ENCODE measurements around the gene STEAP1B.
"Not testable (repeated sequence)": the region's sequence is repeated elsewhere in the genome, so short reads cannot be mapped to it uniquely, and the experiment has no call there.

Gene STEAP1B

DNA sequence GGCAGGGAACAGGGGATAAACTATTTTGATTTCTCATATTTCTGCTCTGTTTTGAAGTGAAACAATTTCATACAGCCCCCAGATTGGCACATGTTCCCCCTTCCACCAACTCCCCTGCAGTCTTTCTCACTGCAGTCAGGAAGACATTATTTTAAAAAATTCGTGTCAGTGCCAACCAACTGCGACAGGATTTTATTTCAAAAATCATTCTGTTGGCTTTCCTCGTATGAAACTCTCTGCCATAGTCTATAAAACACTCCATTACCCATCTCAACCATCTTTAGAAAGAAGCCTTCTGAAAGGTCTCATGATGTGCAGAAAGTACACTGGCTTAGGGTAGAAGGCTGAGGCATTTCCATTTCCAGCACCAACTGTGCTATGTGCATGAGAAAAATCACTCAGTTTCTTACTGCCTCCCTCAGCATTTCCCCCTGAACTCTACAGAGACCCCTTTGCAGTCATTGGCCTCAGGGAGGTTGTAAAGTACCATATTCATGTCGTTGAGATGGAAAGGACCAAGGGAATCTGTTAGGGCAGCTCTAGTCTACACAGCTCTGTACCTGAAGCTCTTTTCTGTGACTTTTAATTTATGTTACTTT, 46.9 kb downstream of the STEAP1B start:
- DNase-seq, result no peak

DNA sequence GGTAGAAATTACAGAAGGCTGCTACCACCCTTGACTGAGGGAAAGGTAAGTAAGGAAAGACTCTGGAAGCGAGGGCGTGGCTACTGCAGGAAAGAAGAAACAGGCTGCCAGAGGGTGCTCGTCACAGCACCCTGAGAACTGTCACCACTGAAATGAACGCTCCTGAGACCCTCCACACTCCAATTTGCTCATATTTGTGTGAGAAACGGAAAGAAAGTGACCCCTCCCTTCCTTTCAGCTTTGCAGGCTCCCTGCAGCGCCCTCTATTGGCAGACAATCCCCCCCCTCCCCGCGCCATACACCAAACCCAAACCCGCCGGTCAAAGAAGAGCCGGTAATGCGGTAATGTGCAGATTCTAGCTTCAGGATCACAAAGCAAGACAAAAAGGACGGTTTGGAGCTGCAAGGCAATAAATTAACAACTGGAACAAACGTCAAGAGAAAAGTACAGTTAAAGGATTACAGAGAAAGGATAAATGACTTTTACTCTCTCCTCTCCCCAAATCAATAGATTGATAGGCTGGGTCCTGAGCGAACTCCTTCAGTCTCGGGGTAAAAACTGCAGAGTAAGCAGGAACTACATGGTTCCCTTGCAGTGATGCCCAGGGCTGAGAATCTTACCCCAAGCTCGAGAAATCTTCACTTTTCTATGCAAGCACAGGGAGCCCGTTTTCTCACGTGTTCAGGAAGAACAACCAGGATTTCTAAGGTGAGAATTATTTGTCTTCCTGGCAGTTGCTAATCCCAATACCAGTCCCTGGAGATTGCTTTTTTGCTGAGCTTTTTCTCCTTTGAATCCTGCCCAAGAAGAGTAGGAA, 47.6 kb downstream of the STEAP1B start:
- peak in 11 of 14 donors; percentile 6 to 65 (median 30) for DNase-seq

DNA sequence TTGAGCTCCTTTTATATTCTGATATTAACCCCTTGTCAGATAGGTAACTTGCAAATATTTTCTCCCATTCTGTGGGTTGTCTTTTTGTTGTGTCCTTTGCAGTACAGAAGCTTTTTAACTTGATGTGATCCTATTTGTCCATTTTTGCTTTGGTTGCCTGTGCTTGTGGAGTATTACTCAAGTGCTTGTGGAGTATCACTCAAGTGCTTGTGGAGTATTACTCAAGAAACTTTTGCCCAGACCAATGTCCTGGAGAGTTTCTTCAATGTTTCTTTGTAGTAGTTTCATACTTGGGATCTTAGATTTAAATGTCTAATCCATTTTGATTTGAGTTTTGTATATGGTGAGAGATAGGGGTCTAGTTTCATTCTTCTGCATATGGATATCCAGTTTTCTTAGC, 50.0 kb downstream of the STEAP1B start:
- not testable (repeated sequence) for DNase-seq

DNA sequence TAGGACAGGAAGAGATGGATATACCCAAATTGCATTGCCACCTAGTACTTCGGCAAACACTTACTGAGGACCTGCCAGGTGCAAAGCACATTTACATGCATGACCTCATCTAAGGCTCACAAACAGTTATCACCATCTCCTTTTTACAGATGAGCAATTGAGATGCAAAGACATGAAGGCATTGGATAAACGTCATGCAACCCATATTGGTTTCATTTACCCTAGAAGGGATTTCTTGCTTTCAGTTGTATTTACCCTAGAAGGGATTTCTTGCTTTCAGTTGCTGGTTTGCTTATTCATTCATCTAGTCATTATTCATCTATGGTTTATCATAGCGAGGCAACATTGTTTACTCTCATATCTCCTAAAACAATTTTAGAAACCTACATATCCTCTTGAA, 52.2 kb downstream of the STEAP1B start:
- no peak for DNase-seq

DNA sequence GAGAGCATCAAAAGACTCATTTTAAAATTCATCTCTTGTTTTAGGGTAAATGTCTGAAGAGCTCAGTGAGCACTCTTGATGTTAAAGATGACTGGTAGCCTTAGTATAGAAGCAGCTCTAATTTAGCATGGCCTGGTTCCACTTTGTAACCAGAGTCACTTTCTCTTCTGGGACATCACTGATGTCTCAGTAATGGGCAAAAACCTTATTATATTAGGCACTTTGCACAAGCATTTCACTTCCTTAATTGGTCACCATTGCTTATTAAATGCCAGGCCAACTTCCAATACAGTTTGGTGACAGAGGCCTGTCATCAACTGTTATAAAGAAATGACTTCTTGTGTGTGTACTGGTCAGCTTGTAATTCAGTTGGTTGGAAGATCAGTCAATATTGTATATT, 53.0 kb downstream of the STEAP1B start:
- no peak for DNase-seq

DNA sequence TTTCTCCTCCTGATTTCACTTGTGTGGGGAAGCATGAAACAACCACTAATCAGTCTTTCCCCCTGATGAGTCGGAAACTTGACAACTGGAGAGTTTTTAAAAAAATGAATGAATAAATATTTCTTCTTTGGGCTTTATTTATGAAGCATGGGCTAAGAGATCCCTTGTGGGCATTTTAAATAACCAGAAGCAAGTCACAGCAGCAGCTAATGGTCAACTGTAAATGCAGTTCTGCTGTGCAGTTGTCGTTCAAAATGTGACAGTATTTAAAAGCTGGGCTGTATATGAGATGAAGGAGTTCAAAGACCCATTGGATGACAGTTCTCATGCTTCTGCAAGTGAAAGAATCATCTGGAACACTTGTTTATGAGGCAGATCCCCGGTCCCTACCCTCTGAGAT, 54.1 kb downstream of the STEAP1B start:
- no peak for DNase-seq

DNA sequence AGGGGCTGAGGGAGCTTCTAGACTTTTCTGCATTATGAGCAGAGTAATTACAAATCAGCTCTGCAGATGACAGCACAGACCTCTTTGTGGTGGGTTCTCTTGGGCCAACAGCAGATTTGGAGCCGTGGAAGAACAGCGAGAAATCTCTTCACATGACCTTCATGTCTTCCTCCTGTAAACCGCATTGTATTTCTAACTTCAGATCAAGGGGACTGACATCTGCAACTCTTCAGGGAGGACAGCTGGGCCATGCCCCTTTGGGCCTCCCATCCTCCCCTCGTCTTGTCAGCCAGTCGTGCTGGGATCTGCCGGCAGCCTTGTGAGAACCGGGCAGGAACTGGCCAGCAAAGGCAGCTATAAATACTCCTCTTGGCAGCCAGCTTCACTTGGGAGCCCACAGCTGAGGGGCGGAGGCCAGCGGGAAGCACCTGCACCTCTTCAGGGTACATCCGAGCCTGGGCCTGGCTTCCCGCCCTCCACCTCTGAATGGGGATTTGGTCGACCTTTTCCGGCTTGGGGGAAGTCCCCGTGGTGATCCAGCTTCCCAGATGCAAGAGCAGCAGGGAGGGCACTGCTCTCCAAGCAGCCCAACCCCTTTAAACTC, 54.7 kb downstream of the STEAP1B start:
- DNase-seq, result peak in 6 of 14 donors; percentile 8 to 83 (median 14)

DNA sequence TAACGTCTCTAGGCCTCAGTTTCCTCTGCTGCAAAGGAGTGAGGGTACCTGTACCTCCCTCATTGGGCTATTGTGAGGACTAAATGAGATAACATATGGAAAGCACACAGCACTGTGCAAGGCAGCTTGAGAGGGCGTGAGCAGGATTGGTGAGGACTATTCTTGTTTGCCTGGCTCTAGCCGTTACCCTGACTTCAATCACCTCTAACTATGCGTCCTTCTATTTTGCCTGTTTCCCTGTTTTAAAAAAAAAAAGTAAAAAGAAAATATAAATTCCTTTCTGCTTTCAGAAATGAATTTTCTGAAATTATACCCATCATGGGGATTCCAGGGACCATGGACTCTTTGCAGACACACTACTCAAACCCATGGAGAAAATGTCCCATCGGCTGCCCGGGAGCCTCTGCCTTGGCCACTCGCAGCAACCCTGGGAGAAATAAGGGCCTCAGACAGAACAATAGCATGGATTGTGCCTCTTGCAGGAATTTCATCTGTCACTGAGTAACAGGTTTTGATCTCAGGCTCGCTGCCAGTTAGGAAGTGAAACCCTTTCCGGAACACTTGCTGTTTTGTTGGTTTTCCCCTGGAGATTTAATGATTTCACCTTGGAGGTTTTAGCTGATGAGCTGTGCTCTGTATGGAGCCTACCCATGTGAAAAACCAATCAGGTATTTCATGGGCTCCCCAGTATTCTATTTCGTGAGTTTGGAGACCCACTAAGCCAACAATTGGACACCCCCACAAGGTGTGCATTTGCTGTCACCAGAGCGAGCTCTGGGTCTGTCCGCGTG, 55.6 kb downstream of the STEAP1B start:
- DNase-seq, result peak in 4 of 14 donors; percentile 11 to 28 (median 23)

DNA sequence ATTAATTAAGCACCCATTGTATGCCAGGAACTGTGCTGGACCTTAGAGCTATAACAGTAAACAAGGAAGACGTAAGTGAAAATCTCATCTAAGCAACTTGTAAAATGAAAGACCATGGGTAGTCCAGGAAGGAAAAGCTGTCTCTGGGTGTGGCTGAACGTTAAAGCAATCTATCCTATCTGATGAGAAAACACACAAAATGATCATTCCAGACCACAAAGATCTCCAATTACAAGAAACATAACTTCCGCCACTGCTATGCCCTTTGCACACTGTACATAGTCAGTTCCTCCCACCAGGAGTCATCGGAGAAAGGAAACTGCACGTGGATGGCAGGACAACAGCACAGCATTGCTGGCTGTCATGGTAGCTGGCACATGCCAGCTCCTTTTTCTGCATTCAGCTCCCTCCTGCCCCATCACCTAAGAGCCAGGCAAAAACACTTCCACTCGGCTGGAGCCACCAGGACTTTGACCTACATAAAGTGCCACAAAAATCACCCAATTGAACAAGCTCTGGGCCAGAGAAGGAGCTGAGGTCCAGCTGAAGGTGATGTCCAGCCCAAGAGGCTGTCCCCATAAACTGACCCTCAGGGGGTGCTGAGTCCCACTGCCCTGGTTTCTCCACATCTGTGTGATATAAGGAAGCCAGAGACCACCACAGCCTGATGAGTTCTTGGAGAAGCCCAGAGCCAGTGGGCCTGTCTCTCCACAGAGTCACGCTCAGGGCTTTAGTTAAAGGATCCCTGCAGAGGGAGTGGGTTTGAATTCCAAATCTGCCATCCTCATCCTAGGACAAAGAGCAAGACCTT, 56.4 kb downstream of the STEAP1B start:
- DNase-seq, result peak in 1 of 14 donors; percentile 49

DNA sequence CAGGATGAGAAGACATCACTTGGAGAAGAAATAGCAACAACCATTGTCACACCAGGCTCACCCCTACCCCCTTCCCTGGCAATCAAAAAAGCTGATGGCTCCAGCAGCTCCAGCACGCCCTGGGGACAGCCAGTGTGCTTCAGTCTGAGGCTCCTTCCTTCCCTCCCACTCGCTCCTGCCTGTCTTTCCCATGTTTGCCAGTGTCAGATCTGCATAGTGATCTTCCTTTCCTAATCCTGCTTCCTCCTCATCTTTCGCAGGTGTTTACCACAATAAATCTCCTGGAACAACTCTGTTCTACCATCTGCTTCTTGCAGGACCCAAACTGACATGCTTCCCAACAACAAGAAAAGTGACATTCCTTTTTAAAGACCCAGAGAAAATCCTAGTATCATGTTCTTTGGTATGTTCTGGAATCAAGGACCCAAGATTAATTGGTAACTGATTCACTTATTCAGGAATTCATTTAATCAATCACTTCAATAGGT, 57.1 kb downstream of the STEAP1B start:
- DNase-seq, result no peak

DNA sequence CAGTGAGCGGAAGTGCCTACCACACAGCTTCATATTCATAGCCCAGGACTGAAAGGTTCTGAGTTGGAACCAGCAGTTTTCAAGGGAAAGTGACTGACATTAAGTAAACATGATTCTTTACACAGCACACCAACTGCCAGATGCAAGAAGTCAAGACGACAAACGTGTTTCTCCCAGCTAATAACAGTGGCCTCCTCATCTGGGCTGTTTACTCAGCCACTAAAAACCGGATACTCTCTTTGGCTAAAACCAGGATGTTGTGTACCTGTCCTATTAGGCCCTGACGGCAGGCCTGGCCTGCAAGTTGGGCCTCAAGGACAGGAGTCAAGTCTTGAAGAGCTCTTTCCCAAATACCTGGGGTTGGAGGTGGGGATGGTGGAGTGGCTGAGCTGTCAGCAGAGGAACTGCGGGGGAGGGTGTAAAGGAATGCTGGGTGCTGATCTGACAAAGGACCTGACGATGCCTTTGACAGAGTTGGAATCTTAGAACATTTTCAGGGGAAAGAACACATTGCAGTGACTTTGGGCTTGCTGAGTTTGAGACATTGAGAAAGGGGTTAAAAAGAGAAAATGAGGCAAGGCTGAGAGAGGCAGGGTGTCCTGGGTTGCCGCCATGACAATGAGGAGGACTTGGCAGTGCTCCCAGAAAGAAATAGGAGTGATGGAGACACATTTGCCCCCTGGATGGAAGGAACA, 57.7 kb downstream of the STEAP1B start:
- no peak for DNase-seq

DNA sequence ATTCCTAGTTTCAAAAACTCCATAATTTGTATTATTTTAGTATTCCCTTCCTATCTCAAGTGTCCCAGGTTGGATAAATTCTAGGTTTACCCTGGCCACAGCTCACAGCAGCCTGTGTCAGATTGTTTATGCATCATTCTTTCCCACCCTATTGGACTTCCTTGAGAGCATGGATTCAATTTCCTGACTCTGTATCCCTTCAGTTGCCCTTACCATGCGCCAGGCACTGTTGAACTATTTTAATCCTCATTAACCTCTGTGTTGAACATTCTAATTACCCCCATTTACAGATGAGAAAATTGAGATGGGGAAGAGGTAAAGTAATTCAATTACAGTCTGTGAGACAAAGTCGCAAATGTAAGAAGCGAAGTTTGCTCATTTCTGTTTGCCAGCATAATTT, 58.8 kb downstream of the STEAP1B start:
- no peak for DNase-seq

DNA sequence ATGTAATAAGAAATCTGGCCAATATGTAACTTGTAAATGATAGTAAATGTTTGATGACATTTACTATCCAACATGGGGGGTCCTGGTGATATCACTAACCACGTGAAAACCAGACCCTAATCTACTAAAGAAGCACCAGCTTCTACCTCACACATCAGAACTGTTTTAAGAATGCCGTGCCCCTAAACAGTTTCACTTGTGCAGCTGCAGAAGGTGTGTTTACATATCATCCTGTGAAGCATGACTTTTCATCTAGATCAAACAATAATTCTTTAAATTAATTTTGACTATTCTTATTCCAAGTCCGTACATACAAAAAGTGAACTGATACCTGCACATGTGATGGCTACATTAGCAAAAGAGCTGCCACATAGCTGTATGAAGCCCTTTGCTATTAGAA, 61.0 kb downstream of the STEAP1B start:
- DNase-seq, result no peak

DNA sequence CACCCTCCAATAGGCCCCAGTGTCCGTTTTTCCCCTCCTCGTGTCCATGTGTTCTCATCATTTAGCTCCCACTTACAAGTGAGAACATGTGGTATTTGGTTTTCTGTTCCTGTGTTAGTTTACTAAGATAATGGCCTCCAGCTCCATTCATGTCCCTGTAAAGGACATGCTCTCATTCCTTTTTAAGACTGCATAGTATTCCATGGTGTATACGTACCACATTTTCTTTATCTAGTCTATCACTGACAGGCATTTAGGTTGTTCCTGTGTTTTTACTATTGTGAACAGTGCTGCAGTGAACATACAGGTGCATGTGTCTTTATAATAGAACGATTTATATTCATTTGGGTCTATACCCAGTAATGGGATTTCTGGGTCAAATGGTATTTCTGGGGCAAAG, 63.4 kb downstream of the STEAP1B start:
- not testable (repeated sequence) for DNase-seq

DNA sequence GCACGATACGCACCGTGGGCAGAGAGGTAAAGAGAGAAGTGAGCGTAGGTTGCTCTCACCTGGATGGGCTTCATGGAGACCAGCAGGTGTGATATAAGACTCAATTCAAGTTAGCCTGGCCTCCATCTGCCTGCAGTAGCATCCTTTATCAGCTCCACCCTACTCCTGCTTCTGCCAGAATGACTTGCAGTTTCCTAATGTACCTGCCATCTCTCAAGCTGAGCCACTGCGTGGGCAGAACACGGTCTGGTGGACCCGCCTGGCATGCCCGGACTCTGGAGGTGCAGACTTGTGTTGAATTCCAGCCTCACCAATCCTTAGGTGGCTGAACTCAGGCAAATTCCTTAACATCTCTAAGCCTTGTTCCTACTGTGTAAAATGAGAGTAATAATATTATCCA, 64.3 kb downstream of the STEAP1B start:
- DNase-seq, result peak in 1 of 14 donors; percentile 9

DNA sequence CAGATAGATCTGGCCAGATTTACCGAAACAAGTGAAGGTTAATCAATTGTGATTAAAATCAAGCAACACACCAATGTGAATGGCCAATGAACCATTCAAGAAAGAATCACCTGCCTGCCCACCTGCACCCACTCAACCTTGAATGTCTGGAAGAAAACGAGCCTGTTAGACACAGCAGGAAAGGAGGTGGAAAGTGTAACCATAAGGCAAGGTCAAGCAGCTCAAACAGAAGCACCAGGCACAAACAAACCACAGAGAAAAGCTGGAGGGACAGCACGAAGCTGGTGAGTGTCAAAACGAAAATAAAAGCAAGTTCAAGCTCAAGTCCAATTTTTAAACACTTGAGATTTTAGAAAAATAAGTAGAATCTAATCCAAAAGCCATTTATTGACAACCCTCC, 64.9 kb downstream of the STEAP1B start:
- no peak for DNase-seq

DNA sequence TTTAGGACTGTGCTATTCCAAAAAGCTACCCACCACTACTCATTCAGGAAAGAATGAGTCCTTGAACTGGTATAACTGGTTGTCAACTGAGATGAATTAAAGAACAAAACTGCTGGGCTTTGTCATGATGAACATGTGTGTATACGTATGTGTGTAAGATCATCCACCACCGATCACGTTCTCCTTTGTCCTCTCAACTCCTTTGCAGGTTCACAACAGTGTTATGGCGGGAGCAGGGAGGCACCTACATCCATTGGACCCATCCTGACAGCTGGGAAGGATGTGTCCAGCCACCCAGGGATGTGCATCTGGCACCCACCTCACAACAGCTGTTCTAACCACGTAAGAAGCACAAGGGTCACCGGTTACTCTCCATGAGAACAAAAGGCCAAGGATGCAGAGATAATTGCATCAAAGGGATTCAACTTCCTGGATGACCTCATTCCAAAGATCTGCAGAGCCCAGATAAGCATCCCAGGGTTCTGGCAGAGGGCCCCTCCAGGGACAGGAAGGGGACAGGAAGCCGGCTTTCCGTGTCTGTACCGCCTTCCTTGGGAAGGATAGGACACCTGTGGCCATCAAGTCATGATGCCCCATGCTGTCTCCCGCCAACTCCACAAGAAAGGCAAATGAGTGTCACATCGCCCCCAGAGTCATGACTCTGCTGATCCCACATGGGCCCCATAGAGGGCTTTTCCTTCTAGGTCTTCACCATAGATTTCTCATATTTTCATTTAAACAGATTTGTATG, 66.1 kb downstream of the STEAP1B start:
- no peak for DNase-seq

DNA sequence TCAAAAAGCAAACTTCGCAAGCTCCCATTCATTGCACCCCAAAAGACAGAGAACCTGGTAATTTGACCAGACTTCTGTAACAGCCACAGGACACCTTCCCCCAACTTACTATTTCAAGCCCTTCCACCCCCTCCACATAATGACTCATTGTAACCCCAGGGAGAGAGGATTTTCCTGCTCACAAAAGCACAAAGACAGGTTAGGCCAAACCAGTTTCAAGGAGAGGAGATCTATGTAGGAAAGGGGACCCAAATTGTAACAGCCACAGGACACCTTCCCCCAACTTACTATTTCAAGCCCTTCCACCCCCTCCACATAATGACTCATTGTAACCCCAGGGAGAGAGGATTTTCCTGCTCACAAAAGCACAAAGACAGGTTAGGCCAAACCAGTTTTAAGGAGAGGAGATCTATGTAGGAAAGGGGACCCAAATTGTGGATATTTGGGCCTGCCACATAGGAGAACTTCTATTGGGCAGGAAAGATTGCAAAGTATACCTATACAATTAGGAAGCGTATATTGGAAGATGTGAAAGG, 66.8 kb downstream of the STEAP1B start:
- DNase-seq, result not testable (repeated sequence)

DNA sequence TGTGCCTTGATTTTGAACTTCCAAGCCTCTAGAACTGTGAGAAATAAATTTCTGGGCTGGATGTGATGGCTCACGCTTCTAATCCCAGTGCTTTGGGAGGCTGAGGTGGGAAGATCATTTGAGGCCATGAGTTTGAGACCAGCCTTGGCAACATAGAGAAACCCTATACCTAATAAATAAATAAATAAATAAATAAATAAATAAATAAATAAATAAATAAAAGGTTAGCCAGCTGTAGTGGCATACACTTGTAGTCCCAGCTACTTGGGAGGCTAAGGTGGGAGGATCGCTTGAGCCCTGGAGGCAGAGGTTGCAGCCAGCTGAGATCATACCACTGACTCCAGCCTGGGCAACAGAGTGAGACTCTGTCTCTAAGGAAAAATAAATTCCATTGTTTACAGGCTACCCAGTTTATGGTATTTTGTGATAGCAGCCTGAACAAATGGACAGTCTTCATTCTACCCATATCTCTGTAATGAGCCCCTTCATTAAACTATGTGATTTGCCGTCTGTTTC, 67.7 kb downstream of the STEAP1B start:
- DNase-seq, result no peak

DNA sequence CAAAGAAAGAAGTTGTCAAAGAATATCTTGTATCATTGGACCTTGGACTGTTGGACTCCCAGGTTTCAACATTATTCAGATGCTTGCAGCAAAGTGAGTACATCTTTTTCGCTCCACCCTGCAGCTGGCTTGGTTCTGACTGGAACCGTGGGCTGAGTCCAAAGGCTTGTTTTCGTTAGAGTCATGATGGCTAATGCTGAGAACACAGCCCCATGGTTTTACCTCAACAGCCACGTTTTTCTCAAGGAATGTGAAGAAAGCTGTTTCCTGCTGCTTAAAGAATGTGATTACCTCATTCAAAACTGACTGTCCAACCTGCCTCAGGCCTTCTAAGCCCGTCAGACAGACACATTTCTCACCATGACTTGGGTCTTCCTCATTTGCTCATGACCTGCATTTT, 69.5 kb downstream of the STEAP1B start:
- DNase-seq, result no peak

All from C1 segment of cervical spinal cord (tissue), 14 donors.